Erythroblast (primary cell): ENCODE results near the gene AP4S1.

Experiments
- DNase-seq, 2 experiments: peaks; one replicate each; lab custom pipeline; 2025; lab: John Stamatoyannopoulos, UW
- GATA1 ChIP-seq: IDR thresholded peaks from 2 replicates; pipeline ENCODE4 v1.6.1; 2011; ENCODE audit warnings: low read depth, mild to moderate bottlenecking, control low read depth, low read length, moderate library complexity
- POLR2A ChIP-seq: IDR thresholded peaks from 2 replicates; pipeline ENCODE4 v1.6.1; 2011; ENCODE audit warnings: mild to moderate bottlenecking, low read length

Gene AP4S1

GRCh38 chr14:31025367-31026076 lies at the start of gene AP4S1:
Gene AP4S1, plus strand, starts transcription at chr14:31025649. Its CDS starts 40,548 bp downstream, at chr14:31066197.
- TF ChIP-seq POLR2A (peak; percentile 47), GATA1 (no peak)
- peak; percentile 80 to 87 for DNase-seq

DNA sequence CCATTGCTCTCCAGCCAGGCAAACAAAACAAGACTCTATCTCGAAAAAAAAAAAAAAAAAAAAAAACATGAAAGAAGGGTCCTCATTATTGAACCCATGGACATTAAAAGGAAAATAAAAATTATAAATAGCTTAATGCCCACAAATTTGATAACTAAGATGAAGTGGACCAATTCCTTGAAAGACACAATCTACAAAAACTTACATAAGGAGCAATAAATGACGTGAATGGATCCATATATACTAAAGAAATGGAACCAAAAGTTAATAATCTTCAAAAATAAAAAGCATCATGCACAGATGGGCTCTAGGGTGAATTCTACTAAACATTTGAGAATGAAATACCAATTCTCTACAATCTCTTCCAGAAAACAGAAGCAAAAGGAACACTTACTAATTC lies 47.7 kb upstream of the AP4S1 start:
- no peak for DNase-seq
- no peak for TF ChIP-seq POLR2A
- TF ChIP-seq GATA1, result no peak

DNA sequence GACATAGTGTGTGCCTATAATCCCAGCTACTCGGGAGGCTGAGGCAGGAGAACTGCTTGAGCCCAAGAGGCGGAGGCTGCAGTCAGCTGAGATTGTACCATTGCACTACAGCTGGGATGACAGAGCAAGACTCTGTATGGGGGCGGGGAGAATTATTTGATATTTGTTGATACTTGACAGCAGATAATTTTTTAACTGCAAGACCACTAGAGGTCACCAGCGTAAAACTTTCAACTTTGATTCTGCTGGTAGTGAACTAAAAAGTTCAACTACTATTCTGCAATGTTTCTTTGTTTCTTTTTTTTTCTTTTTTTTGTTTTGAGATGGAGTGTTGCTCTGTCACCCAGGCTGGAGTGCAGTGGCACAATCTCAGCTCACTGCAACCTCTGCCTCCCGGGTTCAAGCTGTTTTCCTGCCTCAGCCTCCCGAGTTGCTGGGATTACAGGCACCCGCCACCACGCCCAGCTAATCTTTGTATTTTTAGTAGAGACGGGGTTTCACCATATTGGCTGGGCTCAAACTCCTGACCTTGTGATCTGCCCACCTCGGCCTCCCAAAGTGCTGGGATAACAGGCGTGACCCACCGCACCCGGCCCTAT lies 45.2 kb upstream of the AP4S1 start:
- DNase-seq, result peak; percentile 85

- DNase-seq, result no peak
- TF ChIP-seq GATA1 (no peak), POLR2A (no peak)
Measured at GRCh38 chr14:30980980-30981379, 44.5 kb upstream of the AP4S1 start.

DNA sequence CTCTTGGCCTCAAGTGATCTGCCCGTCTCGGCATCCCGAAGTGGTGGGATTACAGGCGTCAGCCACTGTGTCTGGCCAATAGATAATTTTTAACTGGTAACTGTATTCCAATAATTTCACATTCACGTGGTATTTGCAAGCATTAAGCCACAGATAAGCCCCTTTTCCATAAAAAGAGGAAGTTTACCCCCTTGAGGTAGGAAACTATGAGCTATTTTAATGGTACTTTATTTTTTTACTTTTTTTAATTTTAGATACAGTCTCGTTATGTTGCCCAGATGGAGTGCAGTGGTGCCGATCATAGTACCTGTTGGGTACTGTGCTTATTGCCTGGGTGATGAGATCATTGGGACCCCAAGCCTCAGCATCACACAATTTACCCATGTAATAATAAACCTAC lies 42.9 kb upstream of the AP4S1 start:
- TF ChIP-seq POLR2A (no peak), GATA1 (no peak)

GRCh38 chr14:30983858-30984257 lies 41.6 kb upstream of the AP4S1 start:
- no peak for DNase-seq
- no peak for TF ChIP-seq GATA1
- no peak for TF ChIP-seq POLR2A

More for the DNA sequence above, 42.9 kb upstream of the AP4S1 start:
- peak in 1 of 2 experiments; percentile 10 for DNase-seq

DNA sequence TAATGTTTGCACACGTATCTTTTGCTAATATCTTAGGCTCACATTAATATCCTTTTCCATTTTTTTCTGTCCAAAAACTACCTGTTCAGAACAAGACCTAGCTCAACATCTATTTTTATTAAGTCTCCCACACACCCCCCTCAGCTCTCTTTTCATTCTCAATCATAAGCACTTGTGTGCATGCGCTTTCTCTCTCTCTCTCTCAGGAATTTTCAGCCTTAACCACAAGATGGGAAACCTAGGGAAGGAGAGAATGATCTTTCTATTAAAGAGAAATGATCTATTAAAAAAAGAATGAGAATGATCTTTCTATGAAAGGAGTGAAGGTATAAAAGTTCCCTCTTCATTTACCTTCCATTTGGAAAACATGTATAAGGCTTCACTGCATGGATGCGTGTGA lies 39.7 kb upstream of the AP4S1 start:
- TF ChIP-seq POLR2A (no peak), GATA1 (no peak)
- DNase-seq, result no peak

- TF ChIP-seq GATA1 (no peak), POLR2A (no peak)
- DNase-seq, result no peak
Measured at GRCh38 chr14:30988509-30988908, 36.9 kb upstream of the AP4S1 start.

DNA sequence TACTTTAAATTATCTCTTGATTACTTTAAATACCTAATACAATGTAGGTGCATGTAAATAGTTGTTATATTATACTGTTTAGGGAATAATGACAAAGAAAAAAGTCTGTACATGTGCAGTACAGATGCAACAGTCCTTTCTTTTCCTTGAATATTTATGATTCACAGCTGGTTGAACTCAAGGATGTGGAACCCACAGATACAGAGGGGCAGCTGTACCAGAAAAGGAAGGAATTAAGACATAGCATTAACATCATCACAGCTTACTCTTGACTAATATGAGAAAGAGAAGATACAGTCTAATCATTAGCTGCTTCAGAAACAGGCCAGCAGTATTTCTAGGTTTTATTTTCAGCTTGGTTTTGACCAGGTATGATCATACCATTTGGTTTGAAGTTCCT lies 34.7 kb upstream of the AP4S1 start:
- TF ChIP-seq GATA1, result no peak
- TF ChIP-seq POLR2A, result no peak
- DNase-seq, result no peak

DNA sequence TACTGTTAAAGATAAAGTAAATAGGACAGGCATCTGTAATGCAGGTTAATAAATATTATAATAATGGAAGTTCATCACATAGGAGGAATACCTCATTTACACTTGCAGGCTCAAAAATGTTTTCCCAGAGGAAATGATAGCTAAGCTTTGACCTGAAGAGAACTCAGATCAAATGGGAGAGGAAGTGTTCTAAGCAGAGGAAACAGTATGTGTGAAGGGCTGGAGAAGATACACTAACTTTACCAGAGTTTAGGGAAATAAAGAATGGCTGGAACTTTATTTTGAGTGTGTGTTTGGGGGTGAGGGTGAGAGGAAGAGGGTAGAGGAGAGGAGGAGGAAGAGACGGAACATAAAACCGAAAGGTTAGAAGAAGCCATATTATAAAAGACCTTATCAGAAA lies 34.0 kb upstream of the AP4S1 start:
- no peak for DNase-seq
- TF ChIP-seq POLR2A (no peak), GATA1 (no peak)

DNA sequence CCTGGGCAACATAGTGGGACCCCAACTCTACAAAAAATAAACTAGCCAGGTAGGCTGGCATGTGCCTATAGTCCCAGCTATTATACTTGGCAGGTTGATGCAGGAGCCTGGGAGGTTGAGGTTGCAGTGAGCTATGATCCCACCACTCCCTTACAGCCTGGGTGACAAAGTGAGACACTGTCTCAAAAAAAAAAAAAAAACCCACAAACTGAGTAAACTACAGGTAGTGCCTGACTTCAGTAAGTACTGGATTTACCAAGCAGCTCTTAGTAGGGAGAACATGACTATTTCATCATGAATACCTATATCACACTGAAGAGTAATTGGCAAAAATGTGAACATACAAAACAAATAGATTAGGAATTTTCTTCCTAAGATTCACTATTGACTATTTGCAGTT lies 32.4 kb upstream of the AP4S1 start:
- TF ChIP-seq POLR2A, result no peak
- no peak for TF ChIP-seq GATA1
- no peak for DNase-seq

DNA sequence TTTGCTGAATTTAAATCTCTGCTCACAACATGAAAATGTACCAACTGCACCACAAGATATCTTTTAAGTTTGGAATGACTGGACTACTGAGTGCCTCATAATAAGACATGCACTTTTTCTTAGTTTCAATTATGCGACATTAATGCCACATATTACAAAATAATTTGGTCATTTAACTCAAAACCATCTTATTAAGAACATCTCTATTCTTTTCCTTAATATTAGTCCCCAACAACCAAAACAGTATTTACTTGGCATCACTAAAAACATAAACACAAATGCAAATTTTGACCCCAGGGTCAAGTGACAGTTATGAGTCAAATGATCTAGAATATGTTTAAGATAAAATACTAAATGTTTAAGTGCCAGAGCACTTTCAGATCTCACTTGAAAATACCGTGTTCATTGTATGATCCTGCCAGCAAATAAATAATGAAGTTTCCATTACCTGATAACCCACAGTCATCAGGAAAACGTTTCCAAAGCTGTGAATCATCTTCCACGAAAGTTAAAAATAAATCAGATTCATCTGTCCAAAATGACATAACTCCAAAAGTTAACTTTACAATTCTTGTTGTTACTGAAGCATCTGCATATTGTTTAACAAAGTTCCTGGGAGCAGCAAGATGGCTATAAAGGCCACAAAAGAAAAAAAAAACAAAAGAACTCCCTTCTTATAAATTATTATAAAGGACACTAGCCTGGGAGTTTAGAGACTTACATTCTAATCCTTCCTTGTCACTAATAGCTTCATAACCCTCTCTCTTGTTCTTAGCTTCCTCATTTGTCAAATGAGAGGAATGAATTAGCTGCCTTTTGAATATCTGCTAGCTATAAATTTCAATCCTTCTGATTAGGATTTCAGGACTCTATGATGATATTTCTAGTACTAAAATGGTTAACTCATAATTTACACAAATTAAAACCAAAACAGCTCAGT lies 30.5 kb upstream of the AP4S1 start:
- peak; percentile 11 for TF ChIP-seq POLR2A
- TF ChIP-seq GATA1, result no peak
- DNase-seq, result peak in 1 of 2 experiments; percentile 23

GRCh38 chr14:30995689-30996088 lies 29.8 kb upstream of the AP4S1 start:
- no peak for DNase-seq
- TF ChIP-seq GATA1 (no peak), POLR2A (no peak)

DNA sequence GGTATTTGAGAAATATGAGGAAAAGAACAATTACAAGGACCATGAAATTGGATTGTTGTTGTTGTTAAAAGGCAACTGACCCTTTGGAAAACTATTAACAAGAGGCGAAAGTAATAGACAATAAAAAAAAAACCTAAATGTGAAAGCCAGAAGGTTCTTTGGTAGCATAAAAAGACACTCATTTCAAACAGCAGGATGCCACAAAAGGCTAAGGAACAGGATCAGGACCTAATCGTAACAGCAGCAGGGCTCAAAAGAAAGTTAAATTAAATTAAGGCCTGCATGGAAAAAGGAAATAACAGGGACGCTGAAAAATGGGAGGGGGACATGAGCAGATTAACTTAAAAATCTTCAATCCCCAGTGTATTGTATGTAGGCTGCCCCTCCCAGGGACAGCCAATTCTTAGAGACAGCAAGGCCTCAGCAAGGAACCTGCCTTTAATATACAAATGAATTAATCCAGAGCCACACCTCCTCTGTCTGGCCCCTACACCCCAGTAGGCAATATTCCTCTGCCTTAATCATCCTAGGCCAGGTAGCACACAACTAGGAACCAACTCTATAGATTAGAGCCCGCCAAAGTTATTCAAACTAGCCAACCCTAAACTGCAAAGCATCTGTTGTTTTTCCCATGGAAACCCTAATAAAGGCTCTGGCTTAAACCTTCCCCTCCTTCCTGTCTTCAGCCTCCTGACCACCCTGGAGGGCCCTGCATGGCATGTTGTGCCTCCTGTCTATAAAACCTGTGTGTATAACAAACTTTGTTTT lies 28.4 kb upstream of the AP4S1 start:
- peak in 1 of 2 experiments; percentile 8 for DNase-seq
- no peak for TF ChIP-seq GATA1
- no peak for TF ChIP-seq POLR2A
